HG02610 (cell line): Measurements from ENCODE around the gene RRP12.
"Not testable (repeated sequence)": the region's sequence is repeated elsewhere in the genome, so short reads cannot be mapped to it uniquely, and the experiment has no call there.

Source experiments
- ATAC-seq: cut with Tn5 transposase; IDR thresholded peaks from one replicate; pipeline ENCODE4 v1.9.1; 2021; ENCODE audit warnings: mild to moderate bottlenecking, moderate library complexity; ENCODE audit not compliant: unreplicated experiment

RRP12 gene

DNA sequence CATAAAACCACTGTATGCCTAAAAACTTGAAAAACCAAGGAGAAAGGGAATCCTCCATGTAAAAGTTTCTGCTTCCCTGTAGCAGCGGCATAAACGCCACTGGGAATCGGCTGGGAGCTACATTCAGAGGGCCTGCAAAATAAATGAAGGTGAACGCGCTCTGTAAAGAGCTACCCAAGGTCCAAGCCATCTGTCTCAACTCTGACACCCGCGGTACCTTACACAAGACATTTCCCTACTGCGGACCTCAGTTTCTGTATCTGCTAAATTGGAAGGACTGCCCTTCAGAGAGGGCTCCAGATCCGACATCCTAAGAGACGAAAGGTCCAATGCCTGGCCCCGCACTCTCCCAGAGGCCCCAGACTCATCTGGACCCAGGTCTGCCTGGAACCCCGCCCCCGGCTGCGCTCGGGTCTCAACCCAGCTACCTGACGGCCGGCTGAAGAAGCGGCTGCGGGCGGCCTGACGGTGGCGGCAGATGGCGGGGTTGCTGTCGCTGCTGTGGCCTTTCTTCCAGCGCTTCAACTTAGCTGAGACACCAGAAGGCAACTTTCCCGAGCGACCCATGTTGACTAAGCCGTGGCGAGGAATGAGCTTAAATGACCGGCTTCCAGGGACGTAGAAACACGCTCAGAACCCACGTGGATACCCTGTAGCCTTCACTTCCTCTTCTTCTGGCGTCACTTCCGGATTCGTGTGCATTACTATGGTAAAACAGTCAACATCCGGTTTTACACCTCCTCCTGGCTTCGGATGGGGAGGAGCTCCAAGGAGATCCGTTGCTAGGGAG is at the start of gene RRP12:
TSS of gene RRP12 (minus strand) at position 676 of the 790 bp plus-strand sequence. CDS start at position 567, 109 bp downstream.
- ATAC-seq: peak; percentile 98

DNA sequence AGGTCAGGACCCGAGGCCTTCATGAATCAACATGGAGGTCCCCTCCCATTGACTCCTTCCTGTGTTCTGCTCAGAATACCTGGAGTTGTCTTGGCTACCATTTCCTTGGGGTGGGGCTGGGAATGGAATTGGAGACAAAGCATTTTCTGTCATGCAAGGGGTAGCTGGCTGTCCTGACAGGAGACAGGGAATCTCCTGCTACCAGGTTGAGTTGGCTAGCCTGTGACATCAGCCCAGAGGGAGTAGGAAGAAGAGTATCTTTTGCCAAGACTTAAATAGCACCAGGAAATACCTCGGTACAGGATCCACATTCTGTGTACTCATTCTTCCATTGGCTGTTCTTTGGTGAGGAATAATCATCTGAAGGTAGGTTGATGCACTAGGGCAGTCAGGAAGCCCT is 49.7 kb upstream of the RRP12 start:
- ATAC-seq: no peak

DNA sequence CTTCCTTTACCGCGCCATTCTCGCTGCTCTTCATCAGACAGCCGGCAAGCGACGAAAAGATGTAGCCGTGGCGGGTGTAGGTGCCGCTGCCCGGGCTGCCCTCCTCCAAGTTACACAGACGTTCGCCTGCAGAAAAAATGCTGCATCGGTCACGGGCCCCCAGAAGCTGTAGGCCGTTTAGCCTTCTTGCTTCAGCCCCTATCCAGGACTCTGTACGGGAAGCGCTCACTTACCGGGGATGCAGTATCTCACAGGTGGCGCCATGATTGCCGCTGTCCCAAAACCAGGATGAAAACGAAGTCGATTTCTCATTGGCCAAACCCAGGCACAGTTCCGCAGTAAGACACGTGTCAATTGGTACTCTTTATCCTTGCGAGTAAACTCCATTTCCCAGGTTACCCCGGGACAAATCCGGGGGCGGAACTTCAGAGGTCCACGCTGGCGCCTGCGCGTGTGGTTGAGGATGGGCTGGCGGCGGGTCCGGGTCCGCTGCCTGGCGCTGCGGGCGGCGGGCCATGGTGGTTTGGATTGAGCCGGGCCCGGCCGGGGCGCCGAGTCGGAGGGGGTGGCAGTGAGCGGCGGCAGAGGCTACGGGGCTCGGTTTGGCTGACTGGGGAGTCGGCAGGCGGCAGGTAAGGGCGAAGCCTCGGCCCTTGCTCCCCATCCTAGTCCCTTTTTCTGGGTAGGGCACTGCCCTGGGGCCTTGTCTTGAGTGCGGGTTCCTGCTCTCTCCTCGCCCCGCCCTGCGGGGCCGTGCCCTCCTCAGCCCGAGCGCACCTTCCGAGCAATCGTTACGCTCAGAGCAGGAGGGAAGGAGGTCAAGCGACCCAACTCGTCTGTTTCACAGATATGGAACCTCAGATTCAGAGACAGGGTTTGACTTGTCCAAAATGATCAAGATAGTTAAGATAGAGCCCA is 44.8 kb upstream of the RRP12 start, which contains the start of the genes EXOSC1 and ZDHHC16:
TSS of gene EXOSC1 (minus strand) at position 285 of the 918 bp plus-strand sequence. CDS start at position 264, 21 bp downstream.
TSS of gene ZDHHC16 (plus strand) at position 454 of the 918 bp plus-strand sequence. CDS start 5,501 bp downstream, outside the sequence.
- peak; percentile 91 for ATAC-seq

DNA sequence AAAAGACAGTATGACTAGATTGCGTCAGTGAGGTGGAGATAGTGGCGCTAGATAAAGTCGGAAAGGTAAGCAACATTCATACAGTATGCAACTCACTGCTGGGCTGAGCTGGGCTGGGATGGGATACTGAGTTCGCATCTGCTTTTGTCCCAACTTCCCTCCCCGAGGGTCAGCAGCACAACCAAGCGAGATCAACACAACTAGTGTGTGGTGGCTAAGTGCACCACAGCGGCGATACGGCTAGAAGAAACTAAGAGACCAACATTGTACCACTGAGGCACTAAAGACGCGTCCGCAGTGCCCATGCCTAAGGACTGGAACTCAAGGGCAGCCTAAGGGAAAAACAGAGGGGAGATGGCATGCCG is 44.2 kb upstream of the RRP12 start:
- ATAC-seq: no peak

GRCh38 chr10:97444212-97444611 is 43.1 kb upstream of the RRP12 start:
- no peak for ATAC-seq

GRCh38 chr10:97442277-97442676 is 41.1 kb upstream of the RRP12 start:
- no peak for ATAC-seq

DNA sequence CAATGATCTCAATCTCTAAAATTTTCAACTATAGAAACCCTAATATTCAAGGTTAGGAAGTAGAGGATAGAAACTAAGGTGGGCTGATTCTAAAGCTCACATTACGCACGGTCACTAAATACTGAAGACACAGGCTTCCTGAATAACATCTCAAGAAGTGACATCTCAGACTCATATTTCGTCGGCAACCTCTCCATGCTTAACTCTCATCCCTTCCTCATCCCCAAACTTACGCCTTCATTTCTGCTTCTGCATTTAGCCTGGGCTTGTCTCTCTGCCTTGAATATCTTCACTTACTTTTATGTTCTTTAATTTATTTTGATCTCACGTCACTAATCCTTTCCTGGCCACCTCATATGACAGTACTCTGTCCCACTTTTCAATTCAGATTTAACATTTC is 34.1 kb upstream of the RRP12 start:
- no peak for ATAC-seq

DNA sequence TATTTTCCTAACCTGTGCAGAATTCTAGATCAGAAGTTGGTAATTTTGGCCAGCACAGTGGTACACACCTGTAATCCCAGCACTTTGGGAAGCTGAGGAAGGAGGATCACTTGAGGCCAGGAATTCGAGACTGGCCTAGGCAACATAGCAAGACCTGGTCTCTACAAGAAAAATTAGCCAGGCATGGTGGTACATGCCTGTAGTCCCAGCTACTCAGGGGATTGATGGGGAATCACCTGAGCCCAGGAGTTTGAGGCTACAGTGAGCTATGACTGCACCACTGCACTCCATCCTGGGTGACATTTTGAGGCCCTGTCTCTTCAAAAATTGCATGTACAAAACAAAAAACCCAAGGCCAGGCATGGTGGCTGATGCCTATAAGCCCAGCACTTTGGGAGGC is 33.4 kb upstream of the RRP12 start:
- no peak for ATAC-seq

DNA sequence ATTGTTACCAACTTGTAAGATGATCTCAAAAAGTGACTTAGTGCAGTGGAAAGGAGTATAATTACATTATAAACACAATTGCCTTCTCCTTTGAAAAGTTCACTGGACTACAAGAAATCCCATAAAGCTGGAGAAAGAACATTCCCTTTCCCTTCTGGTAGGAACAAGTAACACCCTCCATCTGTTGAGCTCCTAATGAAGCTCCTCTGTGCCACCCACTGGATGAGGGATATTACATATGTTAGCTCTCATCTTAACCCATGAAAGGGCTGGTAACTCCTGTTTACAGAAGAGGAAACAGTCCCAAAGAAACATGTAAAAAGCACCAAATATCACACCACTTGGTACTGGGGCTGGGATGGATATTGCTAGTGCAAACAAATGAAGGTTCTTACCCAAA is 32.9 kb upstream of the RRP12 start:
- no peak for ATAC-seq

DNA sequence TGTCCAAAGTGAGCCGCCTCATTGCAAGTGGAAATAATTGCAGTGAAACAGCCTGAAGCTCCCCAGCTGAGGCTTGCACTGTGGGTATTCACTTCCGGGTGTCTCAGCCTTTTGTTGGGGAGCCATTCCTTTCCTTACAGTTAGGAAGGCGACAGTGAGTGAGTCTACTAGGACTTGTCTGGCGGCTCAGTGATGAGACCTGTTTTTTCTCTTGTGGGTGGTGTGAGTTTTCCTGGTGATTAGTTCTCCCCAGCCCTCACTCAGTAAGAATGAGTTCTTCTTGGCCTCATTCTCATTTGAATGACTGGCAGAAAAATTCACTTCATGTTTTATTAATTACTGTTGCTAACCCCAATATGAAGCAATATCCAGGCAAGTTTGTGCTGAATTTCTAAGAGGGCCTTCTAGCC is 27.4 kb upstream of the RRP12 start:
- ATAC-seq: no peak

GRCh38 chr10:97427571-97428179 is 26.5 kb upstream of the RRP12 start:
- ATAC-seq: no peak

DNA sequence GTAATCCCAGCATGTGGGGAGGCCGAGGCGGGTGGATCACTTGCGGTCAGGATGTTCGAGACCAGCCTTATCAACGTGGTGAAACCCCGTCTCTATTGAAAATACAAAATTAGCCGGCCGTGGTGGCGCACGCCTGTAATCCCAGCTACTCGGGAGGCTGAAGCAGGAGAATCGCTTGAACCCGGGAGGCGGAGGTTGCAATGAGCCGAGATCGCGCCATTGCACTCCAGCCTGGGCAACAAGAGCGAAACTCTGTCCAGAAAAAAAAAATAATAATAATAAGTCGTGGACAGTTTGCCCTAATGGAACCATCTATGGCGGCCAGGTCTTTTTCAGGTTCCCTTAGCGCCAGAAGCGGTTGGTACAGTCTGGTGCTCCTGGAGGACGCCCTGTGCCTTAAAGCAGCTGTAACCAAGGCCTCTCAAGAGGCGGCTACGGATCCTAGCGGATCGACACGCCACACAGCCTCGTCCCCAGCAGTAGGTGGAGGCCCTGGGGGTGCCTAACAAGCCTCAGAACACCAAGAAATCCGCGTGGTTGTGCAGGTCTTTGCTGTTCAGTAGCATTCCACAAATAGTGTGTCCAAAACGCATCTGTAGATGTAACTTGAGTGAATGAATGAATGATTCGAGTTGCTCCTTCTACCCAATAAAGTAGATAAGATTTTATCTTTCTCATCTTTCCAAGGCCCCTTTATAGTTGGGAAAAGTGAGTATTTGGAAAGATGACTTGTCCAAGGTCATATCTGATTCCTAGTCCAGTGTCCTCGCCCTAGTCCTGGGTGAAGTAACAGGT is 25.8 kb upstream of the RRP12 start:
- ATAC-seq: no peak

GRCh38 chr10:97425964-97426775 is 25.0 kb upstream of the RRP12 start, which contains the start of gene PGAM1:
Gene PGAM1, plus strand, starts transcription at chr10:97426191. Its CDS starts 117 bp downstream, at chr10:97426308.
- peak; percentile 83 for ATAC-seq

DNA sequence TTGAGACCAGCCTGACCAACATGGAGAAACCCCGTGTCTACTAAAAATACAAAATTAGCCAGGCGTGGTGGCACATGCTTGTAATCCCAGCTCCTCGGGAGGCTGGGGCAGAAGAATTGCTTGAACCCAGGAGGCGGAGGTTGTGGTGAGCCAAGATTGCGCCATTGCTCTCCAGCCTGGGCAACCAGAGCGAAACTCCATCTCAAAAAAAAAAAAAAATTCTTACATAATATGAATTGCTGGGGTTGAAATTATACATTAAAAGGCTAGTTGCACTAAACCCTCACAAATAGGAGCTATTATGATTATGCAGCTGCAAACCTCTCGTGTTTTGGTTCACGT is 22.6 kb upstream of the RRP12 start:
- ATAC-seq: not testable (repeated sequence)

GRCh38 chr10:97416565-97416964 is 15.4 kb upstream of the RRP12 start:
- ATAC-seq: no peak

GRCh38 chr10:97412891-97413304 is 11.8 kb upstream of the RRP12 start:
- no peak for ATAC-seq

- no peak for ATAC-seq
Measured at GRCh38 chr10:97411406-97411805, 10.3 kb upstream of the RRP12 start.

DNA sequence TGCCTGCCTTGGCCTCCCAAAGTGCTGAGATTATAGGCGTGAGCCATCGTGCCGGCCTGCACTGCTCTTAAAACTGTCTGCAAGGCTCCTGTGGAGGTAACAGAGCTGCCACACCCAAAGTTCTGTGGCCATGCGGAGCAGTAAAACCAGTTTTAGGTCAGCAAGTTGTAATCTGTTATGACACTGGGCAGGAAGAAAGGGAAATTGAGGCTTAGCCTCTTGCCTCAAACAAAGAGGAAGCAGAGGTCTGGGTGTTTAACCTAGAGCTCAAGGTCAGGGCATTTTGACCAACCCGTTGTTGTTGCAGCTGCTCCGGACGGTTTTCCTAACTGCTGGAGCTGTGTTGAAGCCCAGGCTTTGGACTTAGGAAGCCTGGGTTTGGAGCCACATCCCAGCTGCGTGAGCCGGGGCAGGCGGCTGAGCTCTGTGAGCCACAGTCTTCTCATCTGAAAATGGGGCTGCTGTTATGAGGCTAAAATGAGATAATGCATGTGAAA is 7.4 kb upstream of the RRP12 start:
- no peak for ATAC-seq

DNA sequence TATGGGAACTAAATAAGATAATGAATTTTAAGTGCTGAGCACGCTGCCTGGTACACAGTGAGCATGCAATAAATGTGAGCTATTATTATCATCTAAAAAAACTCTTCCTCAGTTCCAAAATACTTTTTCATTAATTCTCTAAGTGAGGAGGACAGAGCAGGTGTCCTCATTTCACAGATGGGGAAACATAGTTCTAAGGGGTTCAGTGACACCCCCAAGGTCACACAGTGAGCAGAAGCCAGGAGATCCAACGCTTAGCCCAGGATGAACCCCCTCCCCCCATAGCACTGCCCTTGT is 6.8 kb upstream of the RRP12 start:
- no peak for ATAC-seq
